ENCODE data around the gene TTC28. TPM values are rescaled to one million over a fixed set of nuclear protein-coding genes. Genes with fewer than 3 reads are reported as not detected.

Gene TTC28
- total and polyA plus RNA-seq, 2 donors (not counting 3 experiments of a cell fraction or from before 2014, with no cell fraction given): 16.5 to 51.1 TPM

DNA sequence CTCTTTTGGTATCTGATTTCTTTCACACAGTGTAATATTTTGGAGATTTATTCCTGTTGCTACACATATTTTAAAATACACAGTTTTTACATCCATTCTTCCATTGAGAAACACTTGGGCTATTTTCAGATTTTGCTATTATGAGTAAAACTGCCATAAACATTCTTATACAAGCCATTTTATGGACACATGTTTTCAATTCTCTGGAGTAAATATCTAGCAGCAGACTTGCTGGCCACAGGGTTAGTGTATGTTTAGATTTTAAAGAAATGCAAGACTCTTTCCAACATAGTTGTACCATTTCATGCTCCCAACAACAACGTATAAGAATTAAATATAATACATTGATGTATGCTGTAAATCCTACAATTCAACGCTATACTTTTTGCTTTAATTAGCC, 399.8 kb downstream of the TTC28 start:
- no peak overlapping the region for H3K27ac ChIP-seq (ENCODE audit: insufficient read depth, low read depth, low read length)
- FAIRE-seq (no peak), DNase-seq (ENCODE audit: low read depth, low spot score) (no peak)
- H3K9me1 ChIP-seq (replicated peaks; ENCODE audit: control insufficient read depth, extremely low read depth, insufficient read depth, low read length): no peaks in the 10 kb centered on the region
- no peaks in the 10 kb centered on the region for H3K27me3 ChIP-seq (ENCODE audit: control insufficient read depth in 2 of 2, insufficient read depth in 2 of 2, low read length in 2 of 2)
- H2AFZ ChIP-seq (ENCODE audit: low read depth, low read length): no peak overlapping the region
- no peak overlapping the region for H3K4me3 ChIP-seq (replicated peaks in 1 of 3; ENCODE audit: insufficient read depth in 1 of 3, low read depth in 1 of 3, low read length in 3 of 3)
- H3K79me2 ChIP-seq (ENCODE audit: control insufficient read depth, insufficient read depth, low read length): no peaks in the 10 kb centered on the region
- intact Hi-C loops (cut with micrococcal nuclease): loop anchor here (10.0 kb wide), 1 partner anchor 155 kb away; no protein-coding TSS in a partner anchor
- H3K36me3 ChIP-seq (ENCODE audit: control insufficient read depth in 2 of 2, extremely low read depth in 1 of 2, insufficient read depth in 2 of 2, low read length in 2 of 2): no peaks in the 10 kb centered on the region
- no peak overlapping the region for H3K9ac ChIP-seq (replicated peaks; ENCODE audit: extremely low read depth, insufficient read depth, low read length)
- peaks cover 13% of the 10 kb centered on the region for H3K4me1 ChIP-seq (ENCODE audit: control insufficient read depth, extremely low read depth, insufficient read depth, low read length)
- H4K20me1 ChIP-seq (replicated peaks; ENCODE audit: control insufficient read depth, extremely low read depth, insufficient read depth, low read length): no peaks in the 10 kb centered on the region
- H3K4me2 ChIP-seq (ENCODE audit: insufficient read depth, low read length): no peak overlapping the region
- H3K9me3 ChIP-seq (replicated peaks; ENCODE audit: control insufficient read depth, insufficient read depth, low read length): no peaks in the 10 kb centered on the region
- ChIA-PET POLR2A (no interaction called here), CTCF (no interaction called here)
- dilution Hi-C loops (cut with MboI; ENCODE audit: extremely low pct_ligation_motif_present, low sequenced_read_pairs): no loop called here
- no peak for TF ChIP-seq EZH2 (IDR thresholded peaks at IDR 0.05; ENCODE audit: borderline replicate concordance, low read depth, low read length, severe bottlenecking)
- no peak for TF ChIP-seq MYC (IDR thresholded peaks at IDR 0.05; ENCODE audit: low read depth, low read length)
- TF ChIP-seq POLR2A (IDR thresholded peaks at IDR 0.05; ENCODE audit: low read depth, low read length): no peak
- TF ChIP-seq POLR2AphosphoS5 (IDR thresholded peaks at IDR 0.05; ENCODE audit: insufficient read depth, low read depth, low read length): no peak
- TF ChIP-seq GATA2 (IDR thresholded peaks at IDR 0.05; ENCODE audit: insufficient read depth, insufficient read length, low read depth, low read length): no peak
- TF ChIP-seq, protein P1, sequence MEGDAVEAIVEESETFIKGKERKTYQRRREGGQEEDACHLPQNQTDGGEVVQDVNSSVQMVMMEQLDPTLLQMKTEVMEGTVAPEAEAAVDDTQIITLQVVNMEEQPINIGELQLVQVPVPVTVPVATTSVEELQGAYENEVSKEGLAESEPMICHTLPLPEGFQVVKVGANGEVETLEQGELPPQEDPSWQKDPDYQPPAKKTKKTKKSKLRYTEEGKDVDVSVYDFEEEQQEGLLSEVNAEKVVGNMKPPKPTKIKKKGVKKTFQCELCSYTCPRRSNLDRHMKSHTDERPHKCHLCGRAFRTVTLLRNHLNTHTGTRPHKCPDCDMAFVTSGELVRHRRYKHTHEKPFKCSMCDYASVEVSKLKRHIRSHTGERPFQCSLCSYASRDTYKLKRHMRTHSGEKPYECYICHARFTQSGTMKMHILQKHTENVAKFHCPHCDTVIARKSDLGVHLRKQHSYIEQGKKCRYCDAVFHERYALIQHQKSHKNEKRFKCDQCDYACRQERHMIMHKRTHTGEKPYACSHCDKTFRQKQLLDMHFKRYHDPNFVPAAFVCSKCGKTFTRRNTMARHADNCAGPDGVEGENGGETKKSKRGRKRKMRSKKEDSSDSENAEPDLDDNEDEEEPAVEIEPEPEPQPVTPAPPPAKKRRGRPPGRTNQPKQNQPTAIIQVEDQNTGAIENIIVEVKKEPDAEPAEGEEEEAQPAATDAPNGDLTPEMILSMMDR (IDR thresholded peaks at IDR 0.05; ENCODE audit: extremely low read depth in 1 of 2, insufficient read depth in 1 of 2, low read depth in 1 of 2, low read length in 2 of 2): no peak
- TF ChIP-seq FOS (IDR thresholded peaks at IDR 0.05; ENCODE audit: borderline replicate concordance, insufficient read depth, low read length): no peak
- TF ChIP-seq JUN (IDR thresholded peaks at IDR 0.05; ENCODE audit: borderline replicate concordance, insufficient read depth, insufficient read length, low read depth): no peak
- TF ChIP-seq, protein P2, sequence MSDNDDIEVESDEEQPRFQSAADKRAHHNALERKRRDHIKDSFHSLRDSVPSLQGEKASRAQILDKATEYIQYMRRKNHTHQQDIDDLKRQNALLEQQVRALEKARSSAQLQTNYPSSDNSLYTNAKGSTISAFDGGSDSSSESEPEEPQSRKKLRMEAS (IDR thresholded peaks at IDR 0.05; ENCODE audit: insufficient read depth, insufficient read length): no peak
- BruUV-seq (replicated peaks): no TSS peak

Measured in endothelial cell of umbilical vein (primary cell).